Esophagus muscularis mucosa (tissue), 4 donors: Measurements from ENCODE around the gene PIK3C2A. TPM values are rescaled to one million over a fixed set of nuclear protein-coding genes. Genes with fewer than 3 reads are reported as not detected.

Experiments used
- DNase-seq: peaks from one replicate; pipeline ENCODE4 v3.0.0-alpha.2; 2017; ENCODE audit errors: extremely low spot score
- H3K27ac ChIP-seq, 4 donors: fragments of 200-600 bp; sonication (generic); replicated peaks in 1 of 4; 1 replicate in 3 of 4; 2 replicates in 1 of 4; pipeline ENCODE4 v1.5.1; 2016 to 2019; ENCODE audit warnings: mild to moderate bottlenecking in 1 of 4
- H3K27me3 ChIP-seq, 4 donors: fragments of 200-600 bp; sonication (generic); one replicate each; pipeline versions ENCODE4 v1.5.1 to v1.6.0; 2016 to 2019
- H3K36me3 ChIP-seq, 4 donors: fragments of 200-600 bp; sonication (generic); one replicate each; pipeline ENCODE4 v1.5.1; 2016 to 2019
- H3K4me1 ChIP-seq, 4 donors: fragments of 200-600 bp; sonication (generic); one replicate each; pipeline ENCODE4 v1.5.1; 2016 to 2019
- H3K4me3 ChIP-seq, 4 donors: fragments of 200-600 bp; sonication (generic); 1 replicate in 2 of 4; 2 replicates in 2 of 4; pipeline ENCODE4 v1.5.1; 2016 to 2019; ENCODE audit warnings: mild to moderate bottlenecking in 4 of 4, moderate library complexity in 1 of 4
- H3K9me3 ChIP-seq, 4 donors: fragments of 200-600 bp; sonication (generic); 1 replicate in 3 of 4; 2 replicates in 1 of 4; pipeline ENCODE4 v1.5.1; 2016 to 2019
- EP300 ChIP-seq: sonication (generic); formaldehyde crosslinking; IDR thresholded peaks from one replicate; pipeline ENCODE4 v1.6.1; 2017; ENCODE audit warnings: antibody characterized with exemption
- POLR2A ChIP-seq: fragments of 450-650 bp; IDR thresholded peaks from one replicate; pipeline ENCODE4 v1.6.1; 2017; ENCODE audit warnings: antibody characterized with exemption, moderate library complexity, mild to moderate bottlenecking, low read depth
- POLR2AphosphoS5 ChIP-seq, 2 donors: sonication (generic); formaldehyde crosslinking; IDR thresholded peaks; one replicate each; pipeline ENCODE4 v1.6.1; 2017; ENCODE audit warnings: antibody characterized with exemption in 2 of 2
- WGBS: methylation state at CpG from one replicate; pipeline ENCODE4 v1.1.5; 2018; 5-methylcytosine and 5-hydroxymethylcytosine counted together
- intact Hi-C: fragments of 100-400 bp; cut with DNase I; formaldehyde crosslinking; loops from one replicate; pipeline ENCODE4 v1.15.1; 2023
- total RNA-seq, 4 donors: library from RNA; depleted of rRNA; stranded (reverse); fragments of >200 nt; gene quantifications; one replicate each; pipeline versions ENCODE4 v1.1.0 to v1.2.1, GENCODE V29; 2016
- TF ChIP-seq, protein P1 (sequence below), 3 experiments: fragments of 200-600 bp in 2 of 3; fragments of 450-650 bp in 1 of 3; sonication (generic) in 2 of 3; IDR thresholded peaks; one replicate each; pipeline ENCODE4 v1.5.1; 2017 to 2019; ENCODE audit warnings: antibody characterized with exemption in 3 of 3, mild to moderate bottlenecking in 2 of 3, moderate library complexity in 1 of 3

PIK3C2A gene
- total RNA-seq, 4 donors from 2014 or later = 62.1 to 85.3 (median 72.7) TPM

DNA sequence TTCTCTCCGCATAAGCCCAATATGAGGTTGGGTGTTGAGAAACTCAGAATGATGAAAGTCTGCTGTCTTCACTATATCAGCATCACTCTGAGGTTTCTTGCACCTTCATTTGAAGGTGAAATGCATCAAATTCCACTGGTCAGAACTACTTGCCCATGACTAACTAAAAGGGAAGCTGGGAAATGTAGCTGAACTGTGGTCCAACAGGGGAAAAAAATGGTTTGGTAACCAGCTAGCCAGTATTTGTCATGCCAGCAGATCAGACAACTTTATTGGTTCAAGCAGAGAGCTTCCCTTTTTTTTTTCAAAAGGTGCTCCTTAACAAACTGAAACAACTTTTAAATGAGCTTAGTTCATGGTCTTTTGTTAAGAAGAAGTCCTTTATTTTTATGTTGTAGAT lies 14.2 kb upstream of the PIK3C2A start:
- no peaks in the 10 kb centered on the region for H3K36me3 ChIP-seq
- DNase-seq = no peak
- no peaks in the 10 kb centered on the region for H3K27me3 ChIP-seq
- no peaks in the 10 kb centered on the region for H3K9me3 ChIP-seq
- intact Hi-C loops = no loop called here
- TF ChIP-seq POLR2AphosphoS5 (IDR thresholded peaks at IDR 0.05) (no peak), POLR2A (no peak), EP300 (no peak)
- TF ChIP-seq, protein P1, sequence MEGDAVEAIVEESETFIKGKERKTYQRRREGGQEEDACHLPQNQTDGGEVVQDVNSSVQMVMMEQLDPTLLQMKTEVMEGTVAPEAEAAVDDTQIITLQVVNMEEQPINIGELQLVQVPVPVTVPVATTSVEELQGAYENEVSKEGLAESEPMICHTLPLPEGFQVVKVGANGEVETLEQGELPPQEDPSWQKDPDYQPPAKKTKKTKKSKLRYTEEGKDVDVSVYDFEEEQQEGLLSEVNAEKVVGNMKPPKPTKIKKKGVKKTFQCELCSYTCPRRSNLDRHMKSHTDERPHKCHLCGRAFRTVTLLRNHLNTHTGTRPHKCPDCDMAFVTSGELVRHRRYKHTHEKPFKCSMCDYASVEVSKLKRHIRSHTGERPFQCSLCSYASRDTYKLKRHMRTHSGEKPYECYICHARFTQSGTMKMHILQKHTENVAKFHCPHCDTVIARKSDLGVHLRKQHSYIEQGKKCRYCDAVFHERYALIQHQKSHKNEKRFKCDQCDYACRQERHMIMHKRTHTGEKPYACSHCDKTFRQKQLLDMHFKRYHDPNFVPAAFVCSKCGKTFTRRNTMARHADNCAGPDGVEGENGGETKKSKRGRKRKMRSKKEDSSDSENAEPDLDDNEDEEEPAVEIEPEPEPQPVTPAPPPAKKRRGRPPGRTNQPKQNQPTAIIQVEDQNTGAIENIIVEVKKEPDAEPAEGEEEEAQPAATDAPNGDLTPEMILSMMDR (IDR thresholded peaks at IDR 0.05) = no peak
- H3K4me1 ChIP-seq = no peaks in the 10 kb centered on the region
- no peak overlapping the region for H3K4me3 ChIP-seq
- H3K27ac ChIP-seq = no peak overlapping the region
- 100% methylated on average over 1 of the region's 1 CpG for WGBS

DNA sequence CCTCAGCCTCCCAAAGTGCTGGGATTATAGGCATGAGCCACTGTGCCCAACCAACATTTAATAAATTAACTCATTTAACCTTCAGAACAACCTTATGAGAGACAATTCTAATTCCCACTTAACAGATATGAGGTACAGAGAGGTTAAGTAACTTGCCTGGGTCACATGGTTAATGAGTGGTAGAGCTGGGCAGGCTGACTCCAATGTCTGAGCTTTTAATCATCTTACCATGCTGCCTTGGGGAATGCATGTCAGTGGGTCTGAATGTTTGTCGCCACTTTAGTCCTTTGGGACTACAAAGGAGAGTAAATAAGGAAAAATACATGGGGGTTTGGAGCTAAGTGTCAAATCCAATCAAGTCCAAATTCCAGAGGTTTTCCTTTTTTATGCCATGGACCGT lies 11.2 kb upstream of the PIK3C2A start:
- H3K4me3 ChIP-seq = no peak overlapping the region
- no peak for TF ChIP-seq POLR2A
- TF ChIP-seq EP300 = no peak
- no peak for TF ChIP-seq POLR2AphosphoS5 (IDR thresholded peaks at IDR 0.05)
- TF ChIP-seq, protein P1 (IDR thresholded peaks at IDR 0.05) = no peak
- H3K27ac ChIP-seq = no peak overlapping the region
- 94% methylated on average over 2 of the region's 2 CpGs for WGBS
- H3K9me3 ChIP-seq = no peaks in the 10 kb centered on the region
- no peak for DNase-seq
- no peaks in the 10 kb centered on the region for H3K36me3 ChIP-seq
- H3K4me1 ChIP-seq = no peaks in the 10 kb centered on the region
- no peaks in the 10 kb centered on the region for H3K27me3 ChIP-seq
- intact Hi-C loops = no loop called here

DNA sequence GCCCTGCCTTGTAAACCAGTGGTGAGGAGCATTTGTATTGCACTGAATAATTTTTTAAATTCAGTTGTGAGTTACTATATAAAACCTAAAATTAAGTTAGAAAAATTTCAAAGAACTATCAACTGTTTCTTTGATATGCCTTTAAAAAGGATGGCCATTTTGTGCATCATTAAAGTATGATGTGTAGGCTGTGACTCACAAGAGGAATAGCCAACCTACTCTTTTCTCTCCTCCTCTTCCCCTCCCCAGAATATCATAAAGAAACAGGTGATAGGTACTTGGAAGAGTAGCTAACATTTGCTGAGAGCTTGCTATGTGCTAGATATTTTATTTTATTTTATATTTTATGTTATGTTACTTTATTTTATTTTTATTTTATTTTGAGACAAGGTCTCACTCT lies 10.6 kb upstream of the PIK3C2A start:
- intact Hi-C loops = no loop called here
- no peaks in the 10 kb centered on the region for H3K9me3 ChIP-seq
- H3K27me3 ChIP-seq = no peaks in the 10 kb centered on the region
- no peak overlapping the region for H3K27ac ChIP-seq
- DNase-seq = no peak
- no peak overlapping the region for H3K4me3 ChIP-seq
- TF ChIP-seq, protein P1 (IDR thresholded peaks at IDR 0.05) = no peak
- TF ChIP-seq POLR2A (no peak), EP300 (no peak), POLR2AphosphoS5 (IDR thresholded peaks at IDR 0.05) (no peak)
- no peaks in the 10 kb centered on the region for H3K36me3 ChIP-seq
- no peaks in the 10 kb centered on the region for H3K4me1 ChIP-seq

DNA sequence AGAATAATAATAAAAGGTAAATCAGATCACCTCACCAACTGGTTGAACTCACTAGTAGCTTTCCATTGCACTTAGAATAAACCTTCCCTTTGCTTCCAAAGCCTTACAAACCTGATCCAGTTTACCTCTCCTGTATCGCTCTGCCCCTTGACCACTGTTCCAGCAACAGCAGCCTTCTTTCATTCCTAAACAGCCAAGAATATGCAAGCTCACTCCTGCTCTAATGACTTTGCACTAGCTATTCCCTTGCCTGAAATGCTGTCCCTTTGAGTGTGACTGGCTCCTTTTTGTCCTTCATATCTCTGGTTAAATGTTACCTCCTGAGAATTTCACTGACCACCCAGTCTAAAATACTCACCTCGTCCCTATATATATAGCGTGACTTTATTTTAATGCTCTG lies 9.6 kb upstream of the PIK3C2A start:
- WGBS = 93% methylated on average over 3 of the region's 3 CpGs
- Histone ChIP-seq H3K4me3 (no peak overlapping the region), H3K36me3 (no peaks in the 10 kb centered on the region), H3K27me3 (no peaks in the 10 kb centered on the region), H3K9me3 (no peaks in the 10 kb centered on the region), H3K27ac (no peak overlapping the region), H3K4me1 (no peaks in the 10 kb centered on the region)
- no peak for TF ChIP-seq EP300
- TF ChIP-seq, protein P1 (IDR thresholded peaks at IDR 0.05) = no peak
- no peak for TF ChIP-seq POLR2A
- TF ChIP-seq POLR2AphosphoS5 (IDR thresholded peaks at IDR 0.05) = no peak
- no peak for DNase-seq
- intact Hi-C loops = no loop called here

DNA sequence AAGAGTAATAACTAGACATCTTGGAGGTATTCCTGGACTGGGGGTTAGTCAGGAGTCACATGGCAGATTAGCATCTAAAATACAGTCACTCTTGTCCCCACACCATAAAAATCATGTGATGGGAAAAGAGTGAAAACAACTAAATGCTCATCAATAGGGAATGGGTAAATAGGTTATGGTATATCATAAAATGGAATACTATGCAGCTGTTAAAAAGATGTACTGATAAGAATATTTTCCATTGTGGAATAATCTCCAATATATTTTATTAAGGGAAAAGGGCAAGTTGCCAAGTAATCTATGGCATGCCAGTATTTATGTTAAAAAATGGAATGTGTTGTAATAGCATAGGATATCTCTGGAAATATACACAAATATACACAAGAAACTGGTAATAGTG lies 6.6 kb upstream of the PIK3C2A start:
- no peaks in the 10 kb centered on the region for H3K27me3 ChIP-seq
- H3K9me3 ChIP-seq = no peaks in the 10 kb centered on the region
- TF ChIP-seq, protein P1 (IDR thresholded peaks at IDR 0.05) = no peak
- TF ChIP-seq EP300 (no peak), POLR2AphosphoS5 (IDR thresholded peaks at IDR 0.05) (no peak), POLR2A (no peak)
- peaks cover 3 to 11% (median 7%) of the 10 kb centered on the region in 4 donors for H3K4me1 ChIP-seq
- no peak for DNase-seq
- intact Hi-C loops = loop anchor here (5.0 kb wide), 1 partner anchor 68 kb away; no protein-coding TSS in a partner anchor
- H3K4me3 ChIP-seq = no peak overlapping the region
- no peaks in the 10 kb centered on the region for H3K36me3 ChIP-seq
- no peak overlapping the region for H3K27ac ChIP-seq
